ENCODE data around the gene PSG11. TPM values are rescaled to one million over a fixed set of nuclear protein-coding genes. Genes with fewer than 3 reads are reported as not detected.

Gene PSG11
- total RNA-seq, 2 experiments from 2014 or later: not detected

Other genes with a start within 250 kb of the PSG11 start
- not detected for gene PSG1, start 146.8 kb downstream of the PSG11 start, total RNA-seq
- gene PSG6, start 108.6 kb downstream of the PSG11 start, total RNA-seq: not detected
- gene PSG7, start 89.3 kb downstream of the PSG11 start, total RNA-seq: not detected
- not detected for gene PSG2, start 56.2 kb upstream of the PSG11 start, total RNA-seq
- gene PSG5, start 160.1 kb upstream of the PSG11 start, total RNA-seq: not detected
- gene PSG4, start 179.2 kb upstream of the PSG11 start, total RNA-seq: not detected
- gene PSG9, start 243.1 kb upstream of the PSG11 start, total RNA-seq: not detected

Measured in activated naive CD8-positive, alpha-beta T cell treated with anti-CD3 and anti-CD28 coated beads for 36 hours (primary cell).